ENCODE measurements around the gene EVI5L.

DNA sequence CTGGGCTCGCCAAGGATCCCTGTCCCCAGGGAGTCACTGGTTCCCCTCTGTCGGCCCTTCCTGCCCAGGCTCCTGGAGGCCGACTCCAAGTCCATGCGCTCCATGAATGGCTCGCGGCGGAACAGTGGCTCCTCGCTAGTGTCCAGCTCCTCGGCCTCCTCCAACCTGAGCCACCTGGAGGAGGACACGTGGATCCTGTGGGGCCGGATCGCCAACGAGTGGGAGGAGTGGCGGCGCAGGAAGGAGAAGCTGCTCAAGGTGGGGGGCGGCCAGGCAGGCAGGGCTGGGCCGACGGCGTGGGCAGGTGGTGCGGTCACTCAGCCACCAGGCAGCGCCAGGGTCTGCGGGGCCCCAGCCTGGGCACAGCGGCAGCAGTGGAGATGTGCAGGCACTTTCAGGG lies 17.6 kb downstream of the EVI5L start:
- no peak for TF ChIP-seq POLR2A (IDR thresholded peaks at IDR 0.05)
- TF ChIP-seq, protein P1, sequence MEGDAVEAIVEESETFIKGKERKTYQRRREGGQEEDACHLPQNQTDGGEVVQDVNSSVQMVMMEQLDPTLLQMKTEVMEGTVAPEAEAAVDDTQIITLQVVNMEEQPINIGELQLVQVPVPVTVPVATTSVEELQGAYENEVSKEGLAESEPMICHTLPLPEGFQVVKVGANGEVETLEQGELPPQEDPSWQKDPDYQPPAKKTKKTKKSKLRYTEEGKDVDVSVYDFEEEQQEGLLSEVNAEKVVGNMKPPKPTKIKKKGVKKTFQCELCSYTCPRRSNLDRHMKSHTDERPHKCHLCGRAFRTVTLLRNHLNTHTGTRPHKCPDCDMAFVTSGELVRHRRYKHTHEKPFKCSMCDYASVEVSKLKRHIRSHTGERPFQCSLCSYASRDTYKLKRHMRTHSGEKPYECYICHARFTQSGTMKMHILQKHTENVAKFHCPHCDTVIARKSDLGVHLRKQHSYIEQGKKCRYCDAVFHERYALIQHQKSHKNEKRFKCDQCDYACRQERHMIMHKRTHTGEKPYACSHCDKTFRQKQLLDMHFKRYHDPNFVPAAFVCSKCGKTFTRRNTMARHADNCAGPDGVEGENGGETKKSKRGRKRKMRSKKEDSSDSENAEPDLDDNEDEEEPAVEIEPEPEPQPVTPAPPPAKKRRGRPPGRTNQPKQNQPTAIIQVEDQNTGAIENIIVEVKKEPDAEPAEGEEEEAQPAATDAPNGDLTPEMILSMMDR (IDR thresholded peaks at IDR 0.05), result no peak
